AG04450 (cell line): ENCODE measurements around the gene POLR3E. TPM values are rescaled to one million over a fixed set of nuclear protein-coding genes. Genes with fewer than 3 reads are reported as not detected.

ENCODE experiments used
- CTCF ChIA-PET: fragments of 300-600, 350-600 bp; formaldehyde crosslinking; extraction: SDS; loops from one replicate; lab custom pipeline; 2022; ENCODE audit warnings: antibody characterized with exemption, inconsistent platforms; lab: Charles Lee
- POLR2A ChIA-PET: fragments of 350-600 bp; formaldehyde crosslinking; extraction: SDS; loops from one replicate; lab custom pipeline; 2021; ENCODE audit warnings: antibody characterized with exemption, inconsistent platforms; lab: Yijun Ruan, JAX
- DNase-seq: peaks from one replicate; pipeline ENCODE4 v3.0.0-alpha.2; 2011; ENCODE audit warnings: low read depth, low spot score
- H3K27ac ChIP-seq: one replicate; pipeline ENCODE4 v1.5.1; 2012; ENCODE audit warnings: low read depth, low read length, control low read depth
- H3K27me3 ChIP-seq: one replicate; pipeline ENCODE4 v1.6.0; 2012; ENCODE audit warnings: low read length; ENCODE audit not compliant: control insufficient read depth, insufficient read depth
- H3K4me3 ChIP-seq: 2 replicates; pipeline ENCODE4 v1.5.1; 2011; ENCODE audit warnings: mild to moderate bottlenecking, low read depth, low read length, control low read depth
- H3K9me3 ChIP-seq: 2 replicates; pipeline ENCODE4 v1.5.1; 2012; ENCODE audit warnings: low read length; ENCODE audit not compliant: control insufficient read depth, insufficient read depth
- polyA plus RNA-seq: library from polyadenylated mRNA; depleted of rRNA; stranded (reverse); fragments of >200 nt; gene quantifications from 2 replicates; pipeline ENCODE4 v1.2.3, GENCODE V29; 2011
- TF ChIP-seq, protein P1 (sequence below): IDR thresholded peaks from 2 replicates; pipeline ENCODE4 v1.5.1; 2011; ENCODE audit warnings: low read depth, low read length, control low read depth, inconsistent platforms

The POLR3E gene
- polyA plus RNA-seq, 1 experiment = 32.0 TPM

DNA sequence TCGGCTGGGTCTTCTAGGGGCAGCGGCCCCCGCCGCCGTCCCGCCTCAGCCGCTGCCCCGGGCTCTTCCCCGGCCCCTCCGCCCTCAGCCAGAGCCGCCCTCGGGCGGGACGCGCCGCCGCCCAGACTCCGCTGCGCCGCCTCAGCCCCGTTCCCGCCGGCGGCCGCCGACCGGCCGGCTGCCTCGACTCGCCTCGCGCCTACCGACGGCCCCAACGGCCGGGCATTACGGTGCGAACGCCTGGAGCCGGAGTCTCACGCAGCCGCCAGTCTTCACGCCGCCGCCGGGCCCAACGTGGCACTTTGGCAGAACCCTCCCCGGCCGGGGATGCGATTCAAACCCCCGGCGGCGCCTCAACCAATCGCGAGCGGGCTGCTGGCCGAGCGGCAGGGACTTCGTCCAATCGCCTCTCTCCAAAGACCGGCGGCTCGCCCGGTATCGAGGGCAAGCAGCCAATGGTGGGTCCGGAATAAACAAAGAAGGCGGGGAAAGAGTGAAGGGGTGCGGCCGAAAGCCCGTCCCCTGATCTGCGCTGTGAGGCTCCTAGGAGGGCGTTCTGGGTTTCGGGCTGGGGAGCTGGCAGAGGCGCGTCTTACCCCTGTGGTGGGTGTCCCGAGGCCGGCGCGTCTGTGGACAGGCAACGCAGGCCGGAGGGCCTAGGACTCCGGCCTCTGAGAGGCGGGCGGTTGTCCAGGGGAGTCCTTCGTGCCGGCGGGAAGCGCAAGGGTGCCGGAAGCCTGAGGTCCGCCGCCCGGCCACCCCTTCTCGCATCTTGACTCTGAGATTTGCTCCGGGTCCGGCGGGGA is 77.3 kb downstream of the POLR3E start, which contains the start of gene CDR2:
Gene CDR2 (minus strand): TSS at position 309 of the 806 bp plus-strand sequence. CDS start 310 bp downstream, outside the sequence.
- TF ChIP-seq, protein P1, sequence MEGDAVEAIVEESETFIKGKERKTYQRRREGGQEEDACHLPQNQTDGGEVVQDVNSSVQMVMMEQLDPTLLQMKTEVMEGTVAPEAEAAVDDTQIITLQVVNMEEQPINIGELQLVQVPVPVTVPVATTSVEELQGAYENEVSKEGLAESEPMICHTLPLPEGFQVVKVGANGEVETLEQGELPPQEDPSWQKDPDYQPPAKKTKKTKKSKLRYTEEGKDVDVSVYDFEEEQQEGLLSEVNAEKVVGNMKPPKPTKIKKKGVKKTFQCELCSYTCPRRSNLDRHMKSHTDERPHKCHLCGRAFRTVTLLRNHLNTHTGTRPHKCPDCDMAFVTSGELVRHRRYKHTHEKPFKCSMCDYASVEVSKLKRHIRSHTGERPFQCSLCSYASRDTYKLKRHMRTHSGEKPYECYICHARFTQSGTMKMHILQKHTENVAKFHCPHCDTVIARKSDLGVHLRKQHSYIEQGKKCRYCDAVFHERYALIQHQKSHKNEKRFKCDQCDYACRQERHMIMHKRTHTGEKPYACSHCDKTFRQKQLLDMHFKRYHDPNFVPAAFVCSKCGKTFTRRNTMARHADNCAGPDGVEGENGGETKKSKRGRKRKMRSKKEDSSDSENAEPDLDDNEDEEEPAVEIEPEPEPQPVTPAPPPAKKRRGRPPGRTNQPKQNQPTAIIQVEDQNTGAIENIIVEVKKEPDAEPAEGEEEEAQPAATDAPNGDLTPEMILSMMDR = no peak
- DNase-seq = peak; percentile 93
- Histone ChIP-seq H3K27me3 (no peaks in the 10 kb centered on the region), H3K27ac (peak within 1 kb of the TSS; percentile 86), H3K4me3 (peak within 1 kb of the TSS; percentile 91), H3K9me3 (peaks cover 5% of the 10 kb centered on the region; the same call in 1 of the 2 replicates)
- ChIA-PET POLR2A (interaction anchor here (0.6 to 4.3 kb wide), 9 partner anchors 9 to 54 kb away, joined by 3 to 36 read pairs (median 4); no protein-coding TSS in a partner anchor), CTCF (interaction anchor here (0.6 to 1.3 kb wide), 2 partner anchors 17 to 75 kb away, joined by 3 read pairs; no protein-coding TSS in a partner anchor)

DNA sequence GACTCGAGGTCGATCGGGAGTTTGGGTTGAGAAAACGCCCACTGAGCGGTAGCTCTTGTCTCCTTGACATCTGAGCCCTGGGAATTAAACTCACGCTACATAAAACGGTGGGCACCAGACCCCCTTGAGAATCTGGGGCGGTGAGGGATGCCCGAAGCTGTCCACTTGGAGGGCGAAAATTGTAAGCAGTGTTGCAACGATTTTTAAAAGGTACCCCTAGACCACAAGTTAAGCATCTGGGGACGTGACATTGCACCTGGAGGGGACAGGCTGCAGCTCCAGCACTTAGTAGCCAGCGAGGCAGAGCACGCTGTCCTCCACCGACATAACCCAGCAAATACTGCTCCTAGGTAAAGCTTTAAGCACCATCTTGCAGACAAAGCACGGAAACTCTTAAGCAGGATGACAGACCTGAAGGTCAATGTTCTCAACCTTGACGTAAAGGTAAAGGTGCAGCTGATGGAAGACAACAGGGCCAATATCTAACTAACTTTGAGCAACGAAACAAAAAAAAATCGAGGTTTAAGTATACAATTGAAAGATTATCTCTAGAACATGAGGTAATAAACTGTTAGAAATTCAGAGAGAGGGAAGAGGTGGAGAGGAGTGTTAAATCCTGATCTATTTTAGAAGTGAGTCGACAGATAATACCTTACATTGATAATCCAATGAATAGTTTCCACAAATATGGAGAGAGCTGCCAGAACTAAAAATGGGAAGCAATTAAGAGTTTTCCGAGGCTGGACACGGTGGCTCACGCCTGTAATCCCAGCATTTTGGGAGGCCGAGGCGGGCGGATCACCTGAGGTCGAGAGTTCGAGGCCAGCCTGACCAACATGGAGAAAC is 78.1 kb downstream of the POLR3E start:
- peaks cover 5% of the 10 kb centered on the region; the same call in 1 of the 2 replicates for H3K9me3 ChIP-seq
- no peak for DNase-seq
- ChIA-PET POLR2A (interaction anchor here (0.9 to 4.3 kb wide), 7 partner anchors 8 to 28 kb away, joined by 3 to 36 read pairs (median 8); no protein-coding TSS in a partner anchor), CTCF (interaction anchor here (0.6 to 1.3 kb wide), 2 partner anchors 16 to 75 kb away, joined by 3 read pairs; no protein-coding TSS in a partner anchor)
- TF ChIP-seq, protein P1 = no peak
- peak overlapping the region; percentile 86 for H3K27ac ChIP-seq
- peak overlapping the region; percentile 74 for H3K4me3 ChIP-seq
- no peaks in the 10 kb centered on the region for H3K27me3 ChIP-seq

DNA sequence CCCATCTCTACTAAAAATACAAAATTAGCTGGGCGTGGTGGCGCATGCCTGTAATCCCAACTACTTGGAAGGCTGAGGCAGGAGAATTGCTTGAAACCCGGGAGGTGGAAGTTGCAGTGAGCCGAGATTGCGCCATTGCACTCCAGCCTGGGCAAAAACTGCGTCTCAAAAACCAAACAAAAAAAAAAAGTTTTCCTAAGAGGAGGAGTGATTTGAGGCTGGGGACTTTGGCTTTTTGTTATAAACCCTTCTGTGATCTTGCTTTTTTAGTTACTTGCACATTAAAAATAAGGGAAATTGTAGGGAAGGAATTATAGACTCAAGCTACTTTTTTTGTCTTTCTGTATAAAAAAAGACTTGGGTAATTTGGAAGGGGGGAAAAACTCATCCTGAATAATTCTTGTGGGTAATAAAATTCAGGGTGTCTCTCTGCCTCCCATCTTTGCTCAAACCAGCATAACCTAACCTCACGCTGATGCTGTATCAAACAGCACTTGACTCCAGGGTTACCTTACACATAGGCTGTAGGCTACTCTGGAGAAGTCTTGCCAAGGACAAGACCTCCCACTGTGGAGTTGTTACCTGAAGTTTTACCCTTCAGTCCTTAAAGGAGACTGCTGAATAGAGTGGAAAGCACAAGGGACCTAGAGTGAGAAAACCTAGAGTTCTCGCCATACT is 78.9 kb downstream of the POLR3E start:
- no peaks in the 10 kb centered on the region for H3K27me3 ChIP-seq
- H3K27ac ChIP-seq = no peak overlapping the region
- ChIA-PET POLR2A (interaction anchor here (0.6 to 1.5 kb wide), 3 partner anchors 11 to 23 kb away, joined by 3 to 13 read pairs (median 8); no protein-coding TSS in a partner anchor), CTCF (interaction anchor here (0.8 to 1.3 kb wide), 2 partner anchors 57 to 76 kb away, joined by 3 read pairs; no protein-coding TSS in a partner anchor)
- H3K9me3 ChIP-seq = peaks cover 5% of the 10 kb centered on the region; the same call in 1 of the 2 replicates
- no peak for DNase-seq
- TF ChIP-seq, protein P1 = no peak
- H3K4me3 ChIP-seq = no peak overlapping the region

GRCh38 chr16:22379656-22380055 is 82.4 kb downstream of the POLR3E start:
- ChIA-PET CTCF (no interaction called here), POLR2A (interaction anchor here (0.6 to 1.4 kb wide), 2 partner anchors 8 to 18 kb away, joined by 3 to 7 read pairs; no protein-coding TSS in a partner anchor)
- no peak overlapping the region for H3K4me3 ChIP-seq
- DNase-seq = no peak
- H3K27me3 ChIP-seq = no peaks in the 10 kb centered on the region
- no peaks in the 10 kb centered on the region for H3K9me3 ChIP-seq
- TF ChIP-seq, protein P1 = no peak
- H3K27ac ChIP-seq = no peak overlapping the region
